Measurements from ENCODE around the gene ADH7. TPM values are rescaled to one million over a fixed set of nuclear protein-coding genes. Genes with fewer than 3 reads are reported as not detected.
A peak's percentile ranks its signal among the peaks of the same experiment; 100 is the strongest.

The ADH7 gene
- total and polyA plus RNA-seq, 2 of the 13 experiments (the other 11 are each of a cell fraction or from before 2014, with no cell fraction given): not detected

- TF ChIP-seq ZNF800 (CRISPR knock-in tag; IDR thresholded peaks at IDR 0.05) (0 out of 2 replicates have a peak, but pooled peaks have one; percentile 12), ZNF234 (CRISPR knock-in tag; conservative IDR thresholded peaks at IDR 0.05) (no peak), PAXIP1 (CRISPR knock-in tag; conservative IDR thresholded peaks at IDR 0.05) (peak; percentile 98), SAP130 (CRISPR knock-in tag; IDR thresholded peaks at IDR 0.05; ENCODE audit: low read depth) (peak; percentile 73), AHDC1 (CRISPR knock-in tag; IDR thresholded peaks at IDR 0.05; ENCODE audit: borderline replicate concordance) (peak; percentile 87; the same call in 1 of the 2 replicates), SNAPC4 (CRISPR knock-in tag; IDR thresholded peaks at IDR 0.05) (no peak), MAF1 (CRISPR knock-in tag; IDR thresholded peaks at IDR 0.05; ENCODE audit: borderline replicate concordance) (no peak), HDAC1 (CRISPR knock-in tag; IDR thresholded peaks at IDR 0.05) (no peak; the same call in 1 of the 2 replicates), CHD2 (IDR thresholded peaks at IDR 0.05; ENCODE audit: low read depth, low read length) (no peak), RFX1 (IDR thresholded peaks at IDR 0.05) (no peak), GATAD2A (CRISPR knock-in tag; IDR thresholded peaks at IDR 0.05) (peak; percentile 94), ZNF550 (CRISPR knock-in tag; IDR thresholded peaks at IDR 0.05; ENCODE audit: borderline replicate concordance) (no peak)
Observed at GRCh38 chr4:99403380-99404184, 31.6 kb downstream of the ADH7 start (continued).

All from HepG2 (cell line).